KMS-11 (cell line): ENCODE data around the gene TAS1R3.

Source experiments
- H2AFZ ChIP-seq: fragments of 200-600 bp; sonication (generic); 2 replicates; pipeline ENCODE4 v1.6.1; 2016; ENCODE audit warnings: antibody characterized with exemption, mixed run types, low read depth
- H3K27ac ChIP-seq: fragments of 200-600 bp; sonication (generic); 2 replicates; pipeline ENCODE4 v1.6.1; 2016; ENCODE audit warnings: mild to moderate bottlenecking, mixed run types
- H3K27me3 ChIP-seq: fragments of 200-600 bp; sonication (generic); 2 replicates; pipeline ENCODE4 v1.6.1; 2017; ENCODE audit warnings: mild to moderate bottlenecking, low read depth, mixed run types, moderate library complexity; ENCODE audit not compliant: insufficient read depth
- H3K36me3 ChIP-seq: fragments of 200-600 bp; sonication (generic); 2 replicates; pipeline ENCODE4 v1.6.1; 2017; ENCODE audit warnings: mild to moderate bottlenecking, mixed run types; ENCODE audit not compliant: insufficient read depth
- H3K4me1 ChIP-seq: fragments of 200-600 bp; sonication (generic); 2 replicates; pipeline ENCODE4 v1.6.1; 2016; ENCODE audit warnings: mild to moderate bottlenecking, low read depth, mixed run types; ENCODE audit not compliant: poor library complexity, severe bottlenecking
- H3K4me2 ChIP-seq: fragments of 200-600 bp; sonication (generic); 2 replicates; pipeline ENCODE4 v1.7.0; 2016; ENCODE audit warnings: mild to moderate bottlenecking, mixed run types
- H3K4me3 ChIP-seq: fragments of 200-600 bp; sonication (generic); IDR thresholded peaks from 2 replicates; pipeline ENCODE4 v1.6.1; 2017; ENCODE audit warnings: low read depth, low read length, mixed read lengths; ENCODE audit not compliant: insufficient read depth
- H3K79me2 ChIP-seq: fragments of 200-600 bp; sonication (generic); 2 replicates; pipeline ENCODE4 v1.6.1; 2016; ENCODE audit warnings: low read depth, mixed run types; ENCODE audit not compliant: insufficient read depth
- H3K9ac ChIP-seq: fragments of 200-600 bp; sonication (generic); 2 replicates; pipeline ENCODE4 v1.6.1; 2016; ENCODE audit warnings: mild to moderate bottlenecking, mixed run types
- H4K20me1 ChIP-seq: fragments of 200-600 bp; sonication (generic); 2 replicates; pipeline ENCODE4 v1.6.1; 2016; ENCODE audit warnings: mild to moderate bottlenecking, mixed run types; ENCODE audit not compliant: insufficient read depth
- TF ChIP-seq, protein P1 (sequence below): fragments of 200-600 bp; sonication (generic); conservative IDR thresholded peaks from 2 replicates; pipeline ENCODE4 v1.6.1; 2017; ENCODE audit warnings: low read depth, mild to moderate bottlenecking, antibody characterized with exemption, low read length, moderate library complexity, mixed read lengths

Gene TAS1R3

DNA sequence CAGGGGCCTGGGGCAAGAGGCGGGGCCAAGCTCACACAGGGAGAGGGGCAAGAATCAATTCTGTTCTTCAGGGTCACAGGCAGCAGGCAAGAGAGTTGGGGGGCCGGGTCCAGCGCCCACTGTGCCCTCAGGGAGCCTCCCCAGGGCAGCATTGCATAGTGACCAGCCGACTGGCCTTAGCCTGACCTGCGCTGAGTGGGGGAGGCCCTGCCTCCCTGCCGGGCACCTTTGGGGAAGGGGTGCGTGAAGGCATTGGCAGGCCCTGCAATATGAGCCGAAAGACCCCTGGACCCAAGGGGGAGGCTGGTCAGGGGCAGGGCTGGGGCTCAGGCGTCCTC lies 38.7 kb upstream of the TAS1R3 start:
- Histone ChIP-seq H3K4me3 (no peak overlapping the region), H4K20me1 (no peaks in the 10 kb centered on the region), H3K36me3 (no peaks in the 10 kb centered on the region), H3K9ac (no peak overlapping the region), H3K4me1 (peaks cover 22% of the 10 kb centered on the region), H3K27ac (no peak overlapping the region), H3K79me2 (no peaks in the 10 kb centered on the region), H2AFZ (no peak overlapping the region), H3K27me3 (peaks cover 19% of the 10 kb centered on the region; the same call in 1 of the 2 replicates), H3K4me2 (no peak overlapping the region)
- TF ChIP-seq, protein P1, sequence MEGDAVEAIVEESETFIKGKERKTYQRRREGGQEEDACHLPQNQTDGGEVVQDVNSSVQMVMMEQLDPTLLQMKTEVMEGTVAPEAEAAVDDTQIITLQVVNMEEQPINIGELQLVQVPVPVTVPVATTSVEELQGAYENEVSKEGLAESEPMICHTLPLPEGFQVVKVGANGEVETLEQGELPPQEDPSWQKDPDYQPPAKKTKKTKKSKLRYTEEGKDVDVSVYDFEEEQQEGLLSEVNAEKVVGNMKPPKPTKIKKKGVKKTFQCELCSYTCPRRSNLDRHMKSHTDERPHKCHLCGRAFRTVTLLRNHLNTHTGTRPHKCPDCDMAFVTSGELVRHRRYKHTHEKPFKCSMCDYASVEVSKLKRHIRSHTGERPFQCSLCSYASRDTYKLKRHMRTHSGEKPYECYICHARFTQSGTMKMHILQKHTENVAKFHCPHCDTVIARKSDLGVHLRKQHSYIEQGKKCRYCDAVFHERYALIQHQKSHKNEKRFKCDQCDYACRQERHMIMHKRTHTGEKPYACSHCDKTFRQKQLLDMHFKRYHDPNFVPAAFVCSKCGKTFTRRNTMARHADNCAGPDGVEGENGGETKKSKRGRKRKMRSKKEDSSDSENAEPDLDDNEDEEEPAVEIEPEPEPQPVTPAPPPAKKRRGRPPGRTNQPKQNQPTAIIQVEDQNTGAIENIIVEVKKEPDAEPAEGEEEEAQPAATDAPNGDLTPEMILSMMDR: no peak

DNA sequence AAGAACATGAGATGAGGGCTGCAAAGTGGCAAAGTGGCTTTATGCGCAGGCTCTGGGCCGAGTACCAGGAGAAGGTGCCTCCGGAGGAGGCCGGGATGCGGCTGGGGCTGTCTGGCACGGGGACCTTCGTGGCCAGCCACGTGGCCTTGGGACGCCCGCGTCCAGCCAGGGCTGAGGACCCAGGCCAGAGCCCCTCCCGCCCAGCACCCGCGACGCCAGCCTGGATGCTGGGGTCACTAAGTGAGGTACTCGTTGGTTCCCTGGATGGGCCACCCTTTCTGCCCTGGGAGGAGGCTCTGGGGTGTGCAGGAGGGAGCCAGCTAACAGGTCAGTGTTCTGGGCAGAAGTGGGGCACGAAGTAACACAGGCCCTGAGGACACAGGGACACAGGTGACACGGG lies 38.2 kb upstream of the TAS1R3 start:
- Histone ChIP-seq H3K9ac (no peak overlapping the region), H3K4me3 (no peak overlapping the region), H3K79me2 (no peaks in the 10 kb centered on the region), H3K27ac (no peak overlapping the region), H3K36me3 (no peaks in the 10 kb centered on the region), H3K4me1 (peaks cover 22% of the 10 kb centered on the region), H3K4me2 (no peak overlapping the region), H3K27me3 (peaks cover 15% of the 10 kb centered on the region; the same call in 1 of the 2 replicates), H2AFZ (no peak overlapping the region), H4K20me1 (no peaks in the 10 kb centered on the region)
- TF ChIP-seq, protein P1: no peak

DNA sequence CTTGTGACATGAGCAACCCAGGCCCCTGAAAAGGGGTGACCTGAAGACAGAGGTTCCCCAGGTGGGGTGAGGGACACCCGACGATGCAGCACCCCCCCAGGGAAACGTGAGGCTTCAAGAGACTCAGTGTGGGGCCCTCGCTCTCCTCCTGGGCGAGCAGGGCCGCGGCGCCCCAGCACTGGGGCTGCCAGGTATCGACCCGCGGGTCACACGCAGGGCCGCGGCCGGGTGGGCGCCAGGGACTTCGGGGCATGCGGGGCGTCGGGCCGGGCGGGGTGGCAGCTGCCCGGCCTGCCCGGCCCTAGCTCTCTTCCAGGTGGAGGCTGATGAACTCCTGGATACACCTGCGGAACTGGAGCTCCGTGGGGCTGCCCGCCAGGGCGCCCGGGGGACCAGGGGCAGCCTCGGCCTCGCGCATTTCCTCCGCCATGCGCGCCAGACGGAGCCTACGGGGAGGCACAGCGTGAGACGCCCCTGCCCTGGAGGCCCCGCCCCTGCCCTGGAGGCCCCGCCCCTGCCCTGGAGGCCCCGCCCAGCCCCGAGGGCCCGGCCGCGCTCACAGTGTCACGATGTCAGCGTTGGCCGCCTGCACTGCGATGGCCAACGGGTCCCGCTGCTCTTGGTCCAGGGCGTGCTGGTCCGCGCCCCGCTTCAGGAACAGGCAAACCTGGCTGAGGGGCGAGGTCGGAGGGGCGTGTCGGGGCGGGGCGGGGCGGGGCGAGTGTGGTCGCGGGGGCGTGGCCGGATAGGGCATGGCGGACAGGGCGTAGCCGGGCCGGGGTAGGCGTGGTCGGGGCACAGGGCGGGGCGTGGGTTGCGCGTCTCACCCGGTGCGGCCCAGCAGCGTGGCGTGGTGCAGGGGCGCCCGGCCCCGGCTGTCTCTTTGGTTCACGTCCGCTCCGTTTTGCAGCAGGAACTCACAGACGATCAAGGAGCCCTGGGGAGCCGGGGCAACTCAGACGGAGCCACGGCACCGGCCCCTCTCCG lies 37.5 kb upstream of the TAS1R3 start:
- Histone ChIP-seq H3K4me3 (no peak overlapping the region), H4K20me1 (no peaks in the 10 kb centered on the region), H3K79me2 (no peaks in the 10 kb centered on the region), H3K27ac (no peak overlapping the region), H3K4me2 (no peak overlapping the region), H3K36me3 (no peaks in the 10 kb centered on the region), H3K27me3 (peaks cover 15% of the 10 kb centered on the region; the same call in 1 of the 2 replicates), H3K4me1 (peaks cover 22% of the 10 kb centered on the region), H3K9ac (no peak overlapping the region), H2AFZ (no peak overlapping the region)
- TF ChIP-seq, protein P1: no peak

DNA sequence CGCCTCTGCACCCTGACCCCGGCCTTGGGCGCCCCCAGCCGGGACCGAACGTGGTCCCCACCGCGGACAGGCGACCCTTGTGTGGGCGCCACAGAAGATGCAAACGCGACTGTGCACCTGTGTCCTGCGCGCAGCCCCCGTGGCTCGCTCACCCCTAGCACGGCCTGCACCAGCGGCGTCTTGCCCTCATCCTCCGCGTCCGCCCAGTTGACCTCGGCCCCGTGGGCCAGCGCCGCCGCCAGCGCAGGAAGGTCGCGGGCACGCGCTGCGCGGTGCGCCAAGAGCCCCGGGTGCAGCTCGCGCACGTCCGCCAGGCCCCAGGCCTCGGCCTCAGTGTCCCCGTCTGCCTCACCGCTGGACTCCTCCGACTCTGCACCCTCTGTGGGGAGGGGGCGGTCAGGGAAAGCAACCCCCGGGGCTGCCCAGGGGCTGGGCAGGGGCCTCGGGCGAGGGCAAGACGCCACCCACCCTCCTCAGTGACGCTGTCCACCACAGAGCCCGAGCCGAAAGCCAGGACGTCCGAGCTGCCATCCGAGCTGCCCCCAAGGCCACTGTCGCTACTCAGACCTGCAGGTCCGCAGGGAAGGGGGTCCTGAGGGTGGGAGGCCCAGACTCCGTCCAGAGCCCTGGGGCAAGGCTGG lies 36.7 kb upstream of the TAS1R3 start:
- peaks cover 22% of the 10 kb centered on the region for H3K4me1 ChIP-seq
- TF ChIP-seq, protein P1: no peak
- H4K20me1 ChIP-seq: no peaks in the 10 kb centered on the region
- no peak overlapping the region for H3K9ac ChIP-seq
- no peaks in the 10 kb centered on the region for H3K79me2 ChIP-seq
- H3K4me2 ChIP-seq: no peak overlapping the region
- H3K27me3 ChIP-seq: peaks cover 15% of the 10 kb centered on the region; the same call in 1 of the 2 replicates
- no peak overlapping the region for H3K4me3 ChIP-seq
- H2AFZ ChIP-seq: no peak overlapping the region
- no peaks in the 10 kb centered on the region for H3K36me3 ChIP-seq
- no peak overlapping the region for H3K27ac ChIP-seq
